ENCODE measurements around the gene GLI2. TPM values are rescaled to one million over a fixed set of nuclear protein-coding genes. Genes with fewer than 3 reads are reported as not detected.

Gene GLI2
- total RNA-seq, 1 donor from 2014 or later: 16.2 TPM

- TF ChIP-seq POLR2A (IDR thresholded peaks at IDR 0.05): no peak
- no peak overlapping the region for H3K4me3 ChIP-seq
- H3K36me3 ChIP-seq: no peaks in the 10 kb centered on the region
- intact Hi-C loops (cut with DNase I): no loop called here
- no peaks in the 10 kb centered on the region for H3K9me3 ChIP-seq
- no peak overlapping the region for H3K27ac ChIP-seq
- H3K4me1 ChIP-seq: peaks cover 44% of the 10 kb centered on the region
- H3K27me3 ChIP-seq: no peaks in the 10 kb centered on the region
- DNase-seq (ENCODE audit: extremely low spot score in 2 of 2): no peak
Observed at GRCh38 chr2:120763508-120763907, 27.8 kb downstream of the GLI2 start.

GRCh38 chr2:120763931-120764330, 28.3 kb downstream of the GLI2 start:
- Histone ChIP-seq H3K4me1 (peaks cover 40% of the 10 kb centered on the region), H3K36me3 (no peaks in the 10 kb centered on the region), H3K9me3 (no peaks in the 10 kb centered on the region), H3K27ac (peak overlapping the region; percentile 78), H3K4me3 (no peak overlapping the region), H3K27me3 (no peaks in the 10 kb centered on the region)
- TF ChIP-seq POLR2A (IDR thresholded peaks at IDR 0.05) (no peak), CTCF (IDR thresholded peaks at IDR 0.05) (no peak), POLR2AphosphoS5 (IDR thresholded peaks at IDR 0.05; ENCODE audit: insufficient read depth in 1 of 2, low read depth in 1 of 2) (no peak)
- no peak for DNase-seq (ENCODE audit: extremely low spot score in 2 of 2)
- intact Hi-C loops (cut with DNase I): no loop called here

- H3K36me3 ChIP-seq: no peaks in the 10 kb centered on the region
- no peaks in the 10 kb centered on the region for H3K9me3 ChIP-seq
- H3K27me3 ChIP-seq: no peaks in the 10 kb centered on the region
- intact Hi-C loops (cut with DNase I): no loop called here
- no peak overlapping the region for H3K4me3 ChIP-seq
- H3K4me1 ChIP-seq: peaks cover 34% of the 10 kb centered on the region
- TF ChIP-seq CTCF (IDR thresholded peaks at IDR 0.05) (no peak), POLR2AphosphoS5 (IDR thresholded peaks at IDR 0.05; ENCODE audit: insufficient read depth in 1 of 2, low read depth in 1 of 2) (no peak), POLR2A (IDR thresholded peaks at IDR 0.05) (no peak)
- H3K27ac ChIP-seq: peak overlapping the region; percentile 78
- no peak for DNase-seq (ENCODE audit: extremely low spot score in 2 of 2)
Observed at GRCh38 chr2:120764492-120764891, 28.8 kb downstream of the GLI2 start.

- Histone ChIP-seq H3K4me3 (peak overlapping the region in 1 of 2 donors; percentile 7), H3K27me3 (no peaks in the 10 kb centered on the region), H3K9me3 (no peaks in the 10 kb centered on the region), H3K27ac (peak overlapping the region; percentile 78), H3K36me3 (no peaks in the 10 kb centered on the region), H3K4me1 (peaks cover 30% of the 10 kb centered on the region)
- intact Hi-C loops (cut with DNase I): no loop called here
- DNase-seq (ENCODE audit: extremely low spot score in 2 of 2): no peak
- TF ChIP-seq POLR2A (IDR thresholded peaks at IDR 0.05) (no peak), CTCF (IDR thresholded peaks at IDR 0.05) (no peak), POLR2AphosphoS5 (IDR thresholded peaks at IDR 0.05; ENCODE audit: insufficient read depth in 1 of 2, low read depth in 1 of 2) (no peak)
Observed at GRCh38 chr2:120764991-120765677, 29.5 kb downstream of the GLI2 start.

- Histone ChIP-seq H3K27ac (peak overlapping the region; percentile 78), H3K4me3 (peak overlapping the region in 1 of 2 donors; percentile 7), H3K4me1 (peaks cover 35% of the 10 kb centered on the region), H3K9me3 (no peaks in the 10 kb centered on the region), H3K27me3 (no peaks in the 10 kb centered on the region), H3K36me3 (no peaks in the 10 kb centered on the region)
- TF ChIP-seq POLR2AphosphoS5 (IDR thresholded peaks at IDR 0.05; ENCODE audit: insufficient read depth in 1 of 2, low read depth in 1 of 2) (peak; percentile 37 to 89), POLR2A (IDR thresholded peaks at IDR 0.05) (no peak)
- intact Hi-C loops (cut with DNase I): no loop called here
- peak in 1 of 2 donors; percentile 95 for DNase-seq (ENCODE audit: extremely low spot score in 2 of 2)
Observed at GRCh38 chr2:120765678-120766469, 30.2 kb downstream of the GLI2 start.

Data from vagina (tissue), 2 donors.